GM12891 (cell line): Measurements from ENCODE around the gene WASL.

Experiments used
- DNase-seq: peaks from one replicate; pipeline ENCODE4 v3.0.0; 2011; ENCODE audit warnings: low spot score; ENCODE audit not compliant: insufficient read length
- FAIRE-seq: peaks from 2 replicates; lab custom pipeline; 2011; peaks lifted over from hg19 to GRCh38; lab: Jason Lieb, UNC
- PAX5 ChIP-seq: IDR thresholded peaks from 2 replicates; pipeline ENCODE4 v1.6.1; 2011; ENCODE audit warnings: low read length, moderate library complexity, mild to moderate bottlenecking; ENCODE audit not compliant: insufficient read depth, severe bottlenecking
- POLR2A ChIP-seq: IDR thresholded peaks from 2 replicates; pipeline ENCODE4 v1.6.1; 2011; ENCODE audit warnings: low read depth, low read length, control low read depth
- POLR2AphosphoS5 ChIP-seq: IDR thresholded peaks from 2 replicates; pipeline ENCODE4 v1.6.1; 2011; ENCODE audit warnings: low read depth, low read length, control low read depth
- POU2F2 ChIP-seq: IDR thresholded peaks from 2 replicates; pipeline ENCODE4 v1.6.1; 2011; ENCODE audit warnings: low read depth, mild to moderate bottlenecking, control low read depth, low read length, moderate library complexity
- SPI1 ChIP-seq: IDR thresholded peaks from 2 replicates; pipeline ENCODE4 v1.6.1; 2011; ENCODE audit warnings: low read depth, low read length, control low read depth
- TAF1 ChIP-seq: IDR thresholded peaks from 2 replicates; pipeline ENCODE4 v1.6.1; 2011; ENCODE audit warnings: low read depth, low read length, control low read depth

WASL gene

GRCh38 chr7:123750389-123751230 is 1.8 kb upstream of the WASL start:
- DNase-seq = no peak
- no peak for FAIRE-seq

GRCh38 chr7:123749537-123749857 is 694 bp upstream of the WASL start:
- no peak for TF ChIP-seq POU2F2
- no peak for TF ChIP-seq POLR2AphosphoS5
- no peak for TF ChIP-seq PAX5
- no peak for TF ChIP-seq SPI1
- no peak for TF ChIP-seq TAF1
- TF ChIP-seq POLR2A = no peak
- no peak for DNase-seq
- no peak for FAIRE-seq

More at GRCh38 chr7:123750389-123751230, 1.8 kb upstream of the WASL start:
- no peak for TF ChIP-seq POU2F2
- TF ChIP-seq POLR2A = no peak
- no peak for TF ChIP-seq POLR2AphosphoS5
- TF ChIP-seq PAX5 = no peak
- TF ChIP-seq SPI1 = no peak
- no peak for TF ChIP-seq TAF1

GRCh38 chr7:123748171-123748733 is 551 bp downstream of the WASL start:
- FAIRE-seq (no peak), DNase-seq (peak; percentile 20)
- TF ChIP-seq TAF1 = no peak
- no peak for TF ChIP-seq POLR2AphosphoS5
- no peak for TF ChIP-seq POLR2A
- TF ChIP-seq PAX5 = no peak
- TF ChIP-seq POU2F2 = no peak
- no peak for TF ChIP-seq SPI1

- FAIRE-seq = peak; percentile 87
These were observed 1.1 kb downstream of the WASL start for GRCh38 chr7:123747620-123748141.

GRCh38 chr7:123746931-123747488 is 1.8 kb downstream of the WASL start:
- TF ChIP-seq POLR2A (no peak), PAX5 (no peak), TAF1 (no peak), POU2F2 (no peak), SPI1 (no peak), POLR2AphosphoS5 (no peak)
- FAIRE-seq = no peak
- no peak for DNase-seq

More at GRCh38 chr7:123747620-123748141, 1.1 kb downstream of the WASL start:
- TF ChIP-seq POLR2A = no peak; the same call in 1 of the 2 replicates
- TF ChIP-seq PAX5 = no peak
- TF ChIP-seq POU2F2 = no peak
- no peak for TF ChIP-seq SPI1
- TF ChIP-seq POLR2AphosphoS5 = no peak
- no peak for TF ChIP-seq TAF1
- DNase-seq = peak; percentile 5

GRCh38 chr7:123746055-123746454 is 2.7 kb downstream of the WASL start:
- DNase-seq (no peak), FAIRE-seq (no peak)
- TF ChIP-seq POLR2A (no peak), TAF1 (no peak), SPI1 (no peak), PAX5 (no peak), POU2F2 (no peak), POLR2AphosphoS5 (no peak)

GRCh38 chr7:123745437-123745836 is 3.4 kb downstream of the WASL start:
- TF ChIP-seq SPI1 = no peak
- no peak for TF ChIP-seq POU2F2
- TF ChIP-seq PAX5 = no peak
- TF ChIP-seq POLR2A = no peak
- TF ChIP-seq POLR2AphosphoS5 = no peak
- no peak for TF ChIP-seq TAF1
- FAIRE-seq (no peak), DNase-seq (no peak)

- TF ChIP-seq POLR2A (no peak), SPI1 (no peak), POU2F2 (no peak)
- DNase-seq (no peak), FAIRE-seq (no peak)
These were observed 4.4 kb downstream of the WASL start for GRCh38 chr7:123744416-123744815.

GRCh38 chr7:123741940-123742339 is 6.9 kb downstream of the WASL start:
- TF ChIP-seq POU2F2 = no peak
- no peak for TF ChIP-seq POLR2AphosphoS5
- no peak for TF ChIP-seq SPI1
- no peak for TF ChIP-seq POLR2A

More at GRCh38 chr7:123741940-123742339, 6.9 kb downstream of the WASL start:
- no peak for DNase-seq
- FAIRE-seq = no peak
